Muscle layer of duodenum (tissue), 2 donors: ENCODE results near the gene ELMO1.

Experiments used
- H3K27ac ChIP-seq: one replicate; pipeline ENCODE4 v1.7.0; 2013; ENCODE audit warnings: mild to moderate bottlenecking, low read length
- H3K27me3 ChIP-seq: one replicate; pipeline ENCODE4 v1.7.0; 2013; ENCODE audit warnings: low read depth, mild to moderate bottlenecking, control low read depth, low read length
- H3K36me3 ChIP-seq, 2 donors: one replicate each; pipeline ENCODE4 v1.7.0; 2013; ENCODE audit warnings: low read length in 2 of 2, control low read depth in 1 of 2, mild to moderate bottlenecking in 1 of 2; ENCODE audit not compliant: insufficient read depth in 2 of 2, control insufficient read depth in 1 of 2
- H3K4me1 ChIP-seq, 2 donors: one replicate each; pipeline ENCODE4 v1.7.0; 2013; ENCODE audit warnings: low read length in 2 of 2, mild to moderate bottlenecking in 2 of 2, control low read depth in 1 of 2, moderate library complexity in 1 of 2; ENCODE audit not compliant: insufficient read depth in 2 of 2, control insufficient read depth in 1 of 2
- H3K4me3 ChIP-seq, 2 donors: one replicate each; pipeline ENCODE4 v1.7.0; 2013; ENCODE audit warnings: low read length in 2 of 2, low read depth in 1 of 2, mild to moderate bottlenecking in 1 of 2
- H3K9me3 ChIP-seq, 2 donors: one replicate each; pipeline ENCODE4 v1.7.0; 2013; ENCODE audit warnings: low read length in 2 of 2, control low read depth in 1 of 2, mild to moderate bottlenecking in 1 of 2; ENCODE audit not compliant: control insufficient read depth in 1 of 2
- donor health status: healthy.

ELMO1 gene

GRCh38 chr7:37448636-37449361 is at the start of gene ELMO1:
Gene ELMO1, minus strand, starts transcription at chr7:37448864. Its CDS starts 106,174 bp downstream, at chr7:37342690.
- H3K4me3 ChIP-seq: peak within 1 kb of the TSS; percentile 62 to 87
- no peaks in the 10 kb centered on the region for H3K27me3 ChIP-seq
- H3K27ac ChIP-seq: peak within 1 kb of the TSS; percentile 60
- H3K9me3 ChIP-seq: no peaks in the 10 kb centered on the region
- peaks cover 0 to 11% of the 10 kb centered on the region in 2 donors for H3K4me1 ChIP-seq
- H3K36me3 ChIP-seq: no peaks in the 10 kb centered on the region

GRCh38 chr7:37497576-37497975 is 48.9 kb upstream of the ELMO1 start:
- Histone ChIP-seq H3K36me3 (no peaks in the 10 kb centered on the region), H3K4me3 (no peak overlapping the region), H3K4me1 (no peaks in the 10 kb centered on the region)

GRCh38 chr7:37495574-37496184 is 47.0 kb upstream of the ELMO1 start:
- no peak overlapping the region for H3K4me3 ChIP-seq
- no peaks in the 10 kb centered on the region for H3K9me3 ChIP-seq
- no peaks in the 10 kb centered on the region for H3K4me1 ChIP-seq
- H3K27ac ChIP-seq: no peak overlapping the region
- no peaks in the 10 kb centered on the region for H3K27me3 ChIP-seq
- no peaks in the 10 kb centered on the region for H3K36me3 ChIP-seq

More at GRCh38 chr7:37497576-37497975, 48.9 kb upstream of the ELMO1 start:
- Histone ChIP-seq H3K27me3 (no peaks in the 10 kb centered on the region), H3K9me3 (no peaks in the 10 kb centered on the region), H3K27ac (no peak overlapping the region)

GRCh38 chr7:37494926-37495325 is 46.3 kb upstream of the ELMO1 start:
- Histone ChIP-seq H3K4me3 (no peak overlapping the region), H3K36me3 (no peaks in the 10 kb centered on the region), H3K9me3 (no peaks in the 10 kb centered on the region), H3K27me3 (no peaks in the 10 kb centered on the region), H3K27ac (no peak overlapping the region), H3K4me1 (no peaks in the 10 kb centered on the region)

GRCh38 chr7:37493810-37494209 is 45.1 kb upstream of the ELMO1 start:
- H3K27ac ChIP-seq: no peak overlapping the region
- no peak overlapping the region for H3K4me3 ChIP-seq
- H3K27me3 ChIP-seq: no peaks in the 10 kb centered on the region

GRCh38 chr7:37493123-37493522 is 44.5 kb upstream of the ELMO1 start:
- H3K27me3 ChIP-seq: no peaks in the 10 kb centered on the region
- H3K27ac ChIP-seq: no peak overlapping the region
- no peak overlapping the region for H3K4me3 ChIP-seq
- peaks cover 0 to 4% of the 10 kb centered on the region in 2 donors for H3K9me3 ChIP-seq
- no peaks in the 10 kb centered on the region for H3K36me3 ChIP-seq
- H3K4me1 ChIP-seq: no peaks in the 10 kb centered on the region

More at GRCh38 chr7:37493810-37494209, 45.1 kb upstream of the ELMO1 start:
- Histone ChIP-seq H3K9me3 (no peaks in the 10 kb centered on the region), H3K4me1 (no peaks in the 10 kb centered on the region), H3K36me3 (no peaks in the 10 kb centered on the region)

GRCh38 chr7:37491919-37492694 is 43.4 kb upstream of the ELMO1 start:
- Histone ChIP-seq H3K27me3 (no peaks in the 10 kb centered on the region), H3K4me3 (no peak overlapping the region), H3K4me1 (no peaks in the 10 kb centered on the region), H3K27ac (no peak overlapping the region), H3K36me3 (no peaks in the 10 kb centered on the region), H3K9me3 (peaks cover 0 to 7% of the 10 kb centered on the region in 2 donors)

GRCh38 chr7:37489703-37490102 is 41.0 kb upstream of the ELMO1 start:
- H3K36me3 ChIP-seq: no peaks in the 10 kb centered on the region
- no peaks in the 10 kb centered on the region for H3K4me1 ChIP-seq
- H3K27me3 ChIP-seq: no peaks in the 10 kb centered on the region
- no peak overlapping the region for H3K4me3 ChIP-seq
- no peak overlapping the region for H3K27ac ChIP-seq
- H3K9me3 ChIP-seq: peaks cover 0 to 7% of the 10 kb centered on the region in 2 donors

- H3K4me3 ChIP-seq: no peak overlapping the region
- H3K27ac ChIP-seq: no peak overlapping the region
- no peaks in the 10 kb centered on the region for H3K36me3 ChIP-seq
- no peaks in the 10 kb centered on the region for H3K4me1 ChIP-seq
- H3K27me3 ChIP-seq: no peaks in the 10 kb centered on the region
- H3K9me3 ChIP-seq: peaks cover 0 to 7% of the 10 kb centered on the region in 2 donors
Observed at GRCh38 chr7:37488163-37488764, 39.6 kb upstream of the ELMO1 start.

GRCh38 chr7:37484426-37485073 is 35.9 kb upstream of the ELMO1 start:
- Histone ChIP-seq H3K9me3 (peaks cover 0 to 7% of the 10 kb centered on the region in 2 donors), H3K4me1 (no peaks in the 10 kb centered on the region), H3K27me3 (no peaks in the 10 kb centered on the region), H3K36me3 (no peaks in the 10 kb centered on the region), H3K27ac (no peak overlapping the region), H3K4me3 (no peak overlapping the region)
